ENCODE measurements around the gene SLC30A3.
"Not testable (repeated sequence)": the region's sequence is repeated elsewhere in the genome, so short reads cannot be mapped to it uniquely, and the experiment has no call there.

The SLC30A3 gene

GRCh38 chr2:27270131-27270530 lies 7.3 kb upstream of the SLC30A3 start:
- H3K4me3 ChIP-seq (ENCODE audit: control insufficient read depth, low read depth, low read length) = no peak overlapping the region
- DNase-seq (ENCODE audit: low read depth) = no peak
- TF ChIP-seq CTCF (IDR thresholded peaks at IDR 0.05; ENCODE audit: control insufficient read depth, insufficient read depth, low read depth, low read length, missing control alignments) = no peak

GRCh38 chr2:27268296-27268695 lies 5.4 kb upstream of the SLC30A3 start:
- not testable (repeated sequence) for H3K4me3 ChIP-seq (ENCODE audit: control insufficient read depth, low read depth, low read length); DNase-seq (ENCODE audit: low read depth)

GRCh38 chr2:27265536-27265870 lies 2.7 kb upstream of the SLC30A3 start:
- DNase-seq (ENCODE audit: low read depth) = no peak
- no peak for TF ChIP-seq CTCF (IDR thresholded peaks at IDR 0.05; ENCODE audit: control insufficient read depth, insufficient read depth, low read depth, low read length, missing control alignments)
- H3K4me3 ChIP-seq (ENCODE audit: control insufficient read depth, low read depth, low read length) = no peak overlapping the region

GRCh38 chr2:27264753-27265535 lies 2.1 kb upstream of the SLC30A3 start:
- H3K4me3 ChIP-seq (ENCODE audit: control insufficient read depth, low read depth, low read length) = no peak overlapping the region; the same call in 1 of the 2 replicates
- no peak for DNase-seq (ENCODE audit: low read depth)
- TF ChIP-seq CTCF (IDR thresholded peaks at IDR 0.05; ENCODE audit: control insufficient read depth, insufficient read depth, low read depth, low read length, missing control alignments) = peak; percentile 27

- no peak for TF ChIP-seq CTCF (IDR thresholded peaks at IDR 0.05; ENCODE audit: control insufficient read depth, insufficient read depth, low read depth, low read length, missing control alignments)
- DNase-seq (ENCODE audit: low read depth) = no peak
- H3K4me3 ChIP-seq (ENCODE audit: control insufficient read depth, low read depth, low read length) = no peak overlapping the region
Observed at GRCh38 chr2:27264253-27264752, 1.5 kb upstream of the SLC30A3 start.

GRCh38 chr2:27263287-27264252 lies 723 bp upstream of the SLC30A3 start:
- DNase-seq (ENCODE audit: low read depth) = no peak
- TF ChIP-seq CTCF (IDR thresholded peaks at IDR 0.05; ENCODE audit: control insufficient read depth, insufficient read depth, low read depth, low read length, missing control alignments) = no peak
- H3K4me3 ChIP-seq (ENCODE audit: control insufficient read depth, low read depth, low read length) = peak overlapping the region; percentile 21

GRCh38 chr2:27261926-27262298 lies 935 bp downstream of the SLC30A3 start:
- TF ChIP-seq CTCF (IDR thresholded peaks at IDR 0.05; ENCODE audit: control insufficient read depth, insufficient read depth, low read depth, low read length, missing control alignments) = no peak
- H3K4me3 ChIP-seq (ENCODE audit: control insufficient read depth, low read depth, low read length) = no peak overlapping the region
- DNase-seq (ENCODE audit: low read depth) = no peak
